Muscle layer of colon (tissue), 2 donors: ENCODE results near the gene TPO.
"Not testable (repeated sequence)": the region's sequence is repeated elsewhere in the genome, so short reads cannot be mapped to it uniquely, and the experiment has no call there.

Experiments used
- H3K27ac ChIP-seq: one replicate; pipeline ENCODE4 v1.7.0; 2013; ENCODE audit warnings: low read depth, mild to moderate bottlenecking, low read length, moderate library complexity
- H3K27me3 ChIP-seq, 2 donors: one replicate each; pipeline ENCODE4 v1.7.0; 2013; ENCODE audit warnings: low read length in 2 of 2, mild to moderate bottlenecking in 2 of 2; ENCODE audit not compliant: insufficient read depth in 2 of 2, control insufficient read depth in 1 of 2
- H3K36me3 ChIP-seq: one replicate; pipeline ENCODE4 v1.7.0; 2013; ENCODE audit warnings: mild to moderate bottlenecking, low read length; ENCODE audit not compliant: insufficient read depth
- H3K4me1 ChIP-seq: one replicate; pipeline ENCODE4 v1.7.0; 2013; ENCODE audit warnings: mild to moderate bottlenecking, low read length; ENCODE audit not compliant: insufficient read depth
- H3K4me3 ChIP-seq, 2 donors: one replicate each; pipeline ENCODE4 v1.7.0; 2013; ENCODE audit warnings: low read length in 2 of 2, low read depth in 1 of 2, mild to moderate bottlenecking in 1 of 2, moderate library complexity in 1 of 2
- H3K9ac ChIP-seq: one replicate; pipeline ENCODE4 v1.7.0; 2013; ENCODE audit warnings: low read length
- H3K9me3 ChIP-seq: one replicate; pipeline ENCODE4 v1.7.0; 2013; ENCODE audit warnings: mild to moderate bottlenecking, low read length
- donor health status: abdominal sarcoma.
- donor health status: Adenocarcinoma of cecum.

TPO gene

GRCh38 chr2:1505031-1505441 lies 91.8 kb downstream of the TPO start:
- H3K36me3 ChIP-seq: no peaks in the 10 kb centered on the region
- H3K27me3 ChIP-seq: no peaks in the 10 kb centered on the region
- H3K27ac ChIP-seq: no peak overlapping the region
- no peaks in the 10 kb centered on the region for H3K4me1 ChIP-seq
- H3K4me3 ChIP-seq: no peak overlapping the region
- no peaks in the 10 kb centered on the region for H3K9me3 ChIP-seq
- no peak overlapping the region for H3K9ac ChIP-seq

- Histone ChIP-seq H3K9me3 (no peaks in the 10 kb centered on the region), H3K4me3 (no peak overlapping the region), H3K27ac (no peak overlapping the region), H3K36me3 (no peaks in the 10 kb centered on the region), H3K9ac (no peak overlapping the region), H3K4me1 (no peaks in the 10 kb centered on the region), H3K27me3 (no peaks in the 10 kb centered on the region)
Measured at GRCh38 chr2:1509271-1510065, 96.2 kb downstream of the TPO start.

GRCh38 chr2:1510176-1510575 lies 96.9 kb downstream of the TPO start:
- no peaks in the 10 kb centered on the region for H3K27me3 ChIP-seq
- no peaks in the 10 kb centered on the region for H3K9me3 ChIP-seq
- H3K9ac ChIP-seq: no peak overlapping the region
- no peak overlapping the region for H3K4me3 ChIP-seq
- H3K4me1 ChIP-seq: no peaks in the 10 kb centered on the region
- H3K27ac ChIP-seq: no peak overlapping the region
- no peaks in the 10 kb centered on the region for H3K36me3 ChIP-seq

GRCh38 chr2:1511455-1511854 lies 98.2 kb downstream of the TPO start:
- no peak overlapping the region for H3K27ac ChIP-seq
- no peak overlapping the region for H3K9ac ChIP-seq
- H3K4me3 ChIP-seq: no peak overlapping the region
- H3K36me3 ChIP-seq: no peaks in the 10 kb centered on the region
- no peaks in the 10 kb centered on the region for H3K27me3 ChIP-seq
- no peaks in the 10 kb centered on the region for H3K4me1 ChIP-seq
- H3K9me3 ChIP-seq: no peaks in the 10 kb centered on the region

GRCh38 chr2:1512321-1513289 lies 99.3 kb downstream of the TPO start:
- Histone ChIP-seq H3K9me3 (no peaks in the 10 kb centered on the region), H3K36me3 (no peaks in the 10 kb centered on the region)

DNA sequence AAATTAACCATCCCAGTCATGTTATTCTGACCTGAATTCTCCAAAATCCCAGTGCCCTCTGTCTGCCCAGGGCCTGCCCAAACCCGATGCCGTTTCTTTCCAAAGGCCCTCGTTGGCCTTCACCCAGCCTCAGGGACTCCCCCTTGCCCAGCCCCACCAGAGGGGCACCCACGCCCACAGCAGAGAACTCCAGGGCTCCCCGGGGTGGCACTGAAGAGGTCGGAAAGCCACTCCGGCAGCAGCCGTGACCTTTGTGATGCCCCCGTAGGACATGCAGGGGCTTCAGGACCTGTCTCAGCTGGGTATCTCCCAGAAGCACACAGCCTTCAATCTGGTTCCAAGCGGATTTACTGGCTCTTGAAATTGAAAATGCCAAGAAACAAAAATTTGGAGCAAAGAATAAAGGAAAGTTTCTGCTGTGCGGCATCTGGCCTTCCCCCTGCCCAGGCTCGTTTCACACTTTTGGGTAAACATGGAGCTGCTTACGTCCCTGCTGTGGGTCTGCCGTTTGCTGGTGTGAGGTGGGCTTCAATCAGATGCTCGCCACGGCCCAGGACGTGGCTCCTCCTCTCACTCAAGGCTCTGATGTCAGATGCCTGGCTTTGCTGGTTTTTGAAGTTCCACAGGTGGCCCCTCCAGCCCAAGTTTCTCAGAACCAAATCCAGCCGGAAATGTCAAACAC lies 101.3 kb downstream of the TPO start:
- Histone ChIP-seq H3K27ac (no peak overlapping the region), H3K36me3 (no peaks in the 10 kb centered on the region), H3K4me1 (no peaks in the 10 kb centered on the region), H3K27me3 (no peaks in the 10 kb centered on the region), H3K9ac (no peak overlapping the region), H3K9me3 (no peaks in the 10 kb centered on the region), H3K4me3 (no peak overlapping the region)

More at GRCh38 chr2:1512321-1513289, 99.3 kb downstream of the TPO start:
- Histone ChIP-seq H3K27ac (no peak overlapping the region), H3K9ac (no peak overlapping the region), H3K27me3 (no peaks in the 10 kb centered on the region), H3K4me3 (no peak overlapping the region), H3K4me1 (no peaks in the 10 kb centered on the region)

DNA sequence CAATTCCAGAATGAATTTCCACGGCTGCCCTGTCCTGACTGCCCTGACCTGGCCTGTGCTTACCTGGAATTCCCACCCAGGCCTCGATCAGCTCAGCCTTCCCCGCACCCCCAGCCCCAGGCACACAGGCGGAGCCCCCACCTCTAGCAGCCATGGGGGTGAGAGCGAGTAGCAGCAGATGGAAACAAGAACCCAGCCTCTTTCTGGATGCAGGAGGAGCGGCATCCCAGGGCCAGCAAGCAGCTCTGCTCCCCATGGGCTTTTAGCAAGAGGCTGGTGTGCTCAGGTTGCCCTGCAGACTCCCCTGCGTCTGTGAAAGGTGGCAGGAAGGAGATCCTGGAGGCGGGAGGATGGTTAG lies 101.8 kb downstream of the TPO start:
- no peaks in the 10 kb centered on the region for H3K9me3 ChIP-seq
- H3K4me3 ChIP-seq: no peak overlapping the region
- H3K27me3 ChIP-seq: no peaks in the 10 kb centered on the region
- no peak overlapping the region for H3K9ac ChIP-seq
- H3K36me3 ChIP-seq: no peaks in the 10 kb centered on the region
- no peaks in the 10 kb centered on the region for H3K4me1 ChIP-seq
- no peak overlapping the region for H3K27ac ChIP-seq

DNA sequence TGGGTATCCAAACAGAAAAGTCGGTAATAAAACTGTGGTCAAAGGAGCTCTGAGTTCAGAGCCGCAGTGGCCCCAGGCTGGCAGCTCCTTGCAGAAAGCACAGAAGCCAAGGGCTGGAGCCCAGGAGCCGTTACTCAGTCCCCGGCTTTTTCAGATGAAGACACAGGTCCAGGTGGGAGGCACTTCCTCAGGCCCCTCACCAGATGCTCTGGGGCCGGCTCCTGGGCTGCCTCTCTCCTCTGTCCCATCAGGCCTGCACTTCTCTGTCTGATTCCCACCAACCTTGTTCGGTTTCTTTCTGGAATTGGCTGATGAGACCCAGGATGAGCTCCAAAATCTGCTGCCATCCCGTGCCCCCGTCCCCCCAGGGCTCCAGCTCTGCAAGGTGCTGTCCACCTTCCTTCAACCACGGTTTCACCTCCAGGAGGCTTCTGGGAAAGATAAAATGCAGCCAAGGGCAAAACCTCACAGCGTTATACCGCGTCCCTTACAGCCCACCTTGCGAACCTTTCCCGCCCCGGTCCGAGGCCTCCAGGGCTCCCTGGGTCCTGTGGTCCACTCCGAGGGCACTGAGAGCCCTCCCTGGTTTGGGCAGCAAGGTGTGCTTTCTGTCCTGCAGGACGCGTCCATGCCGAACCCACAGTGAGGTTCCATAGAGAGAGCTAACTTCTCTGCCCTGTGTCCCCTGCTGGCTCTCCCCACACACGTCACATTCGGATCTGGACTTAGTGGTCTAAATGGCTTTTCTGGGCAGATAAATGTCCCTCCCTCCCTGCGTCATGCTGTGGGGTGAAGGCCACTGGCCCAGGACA lies 102.9 kb downstream of the TPO start:
- no peak overlapping the region for H3K27ac ChIP-seq
- H3K27me3 ChIP-seq: no peaks in the 10 kb centered on the region
- no peaks in the 10 kb centered on the region for H3K9me3 ChIP-seq
- no peak overlapping the region for H3K9ac ChIP-seq
- H3K36me3 ChIP-seq: no peaks in the 10 kb centered on the region
- H3K4me3 ChIP-seq: no peak overlapping the region
- no peaks in the 10 kb centered on the region for H3K4me1 ChIP-seq

GRCh38 chr2:1516798-1517060 lies 103.5 kb downstream of the TPO start:
- Histone ChIP-seq H3K27ac (no peak overlapping the region), H3K4me3 (no peak overlapping the region), H3K9ac (no peak overlapping the region), H3K36me3 (no peaks in the 10 kb centered on the region), H3K27me3 (no peaks in the 10 kb centered on the region), H3K9me3 (no peaks in the 10 kb centered on the region), H3K4me1 (no peaks in the 10 kb centered on the region)

- H3K9me3 ChIP-seq: not testable (repeated sequence)
Measured at GRCh38 chr2:1517291-1517690, 104.0 kb downstream of the TPO start.

DNA sequence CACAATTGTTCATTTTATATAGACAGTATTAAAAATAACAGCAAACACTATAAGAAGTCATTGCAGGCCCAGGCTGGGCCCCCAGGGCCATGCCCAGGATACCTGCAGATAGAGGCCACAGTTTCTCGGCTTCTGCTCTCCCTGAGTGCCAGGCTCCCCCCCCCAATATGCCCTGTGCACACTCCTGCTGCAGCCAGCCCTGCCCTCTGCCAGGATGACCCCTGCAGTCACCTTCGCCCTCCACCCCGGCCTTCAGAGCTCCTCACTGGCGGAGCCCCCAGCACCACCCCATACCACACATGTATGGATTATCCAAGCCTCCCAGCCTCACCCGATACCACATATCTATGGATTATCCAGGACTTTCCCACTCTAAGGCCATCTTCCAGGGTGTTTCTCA lies 104.5 kb downstream of the TPO start:
- Histone ChIP-seq H3K27ac (no peak overlapping the region), H3K27me3 (no peaks in the 10 kb centered on the region), H3K9me3 (no peaks in the 10 kb centered on the region), H3K4me3 (no peak overlapping the region), H3K9ac (no peak overlapping the region), H3K4me1 (no peaks in the 10 kb centered on the region), H3K36me3 (no peaks in the 10 kb centered on the region)

More at GRCh38 chr2:1517291-1517690, 104.0 kb downstream of the TPO start:
- not testable (repeated sequence) for H3K36me3 ChIP-seq, H3K27ac ChIP-seq, H3K27me3 ChIP-seq, H3K9ac ChIP-seq, H3K4me3 ChIP-seq, H3K4me1 ChIP-seq
